T-helper 1 cell treated with Interleukin-12 subunit alpha and Interleukin-12 subunit beta and Interleukin-4 antibody, amounts not matched to agents 30 μg/mL and 1 μg/mL, for 36 hours (primary cell): ENCODE measurements around the gene NPAS3.

ENCODE experiments used
- H3K27ac Mint-ChIP-seq: one replicate; pipeline ENCODE4 v1.8.0; 2021; ENCODE audit warnings: mild to moderate bottlenecking, mixed read lengths
- H3K27me3 Mint-ChIP-seq: one replicate; pipeline ENCODE4 v1.8.0; 2021; ENCODE audit warnings: low read depth, mixed read lengths
- H3K36me3 Mint-ChIP-seq: one replicate; pipeline ENCODE4 v1.8.0; 2021; ENCODE audit warnings: low read depth, mixed read lengths
- H3K4me1 Mint-ChIP-seq: one replicate; pipeline ENCODE4 v1.8.0; 2021; ENCODE audit warnings: low read depth, mixed read lengths
- H3K4me3 Mint-ChIP-seq: one replicate; pipeline ENCODE4 v1.8.0; 2021; ENCODE audit warnings: mild to moderate bottlenecking, moderate library complexity, mixed read lengths
- H3K9me3 Mint-ChIP-seq: one replicate; pipeline ENCODE4 v1.8.0; 2021; ENCODE audit warnings: mixed read lengths

Gene NPAS3

GRCh38 chr14:33441633-33442032 lies 503.0 kb downstream of the NPAS3 start:
- H3K27ac Mint-ChIP-seq: no peak overlapping the region
- no peaks in the 10 kb centered on the region for H3K36me3 Mint-ChIP-seq
- H3K27me3 Mint-ChIP-seq: no peaks in the 10 kb centered on the region
- H3K9me3 Mint-ChIP-seq: peaks cover 9% of the 10 kb centered on the region
- H3K4me3 Mint-ChIP-seq: no peak overlapping the region
- peaks cover 2% of the 10 kb centered on the region for H3K4me1 Mint-ChIP-seq

GRCh38 chr14:33444136-33444535 lies 505.5 kb downstream of the NPAS3 start:
- H3K4me1 Mint-ChIP-seq: no peaks in the 10 kb centered on the region
- H3K4me3 Mint-ChIP-seq: no peak overlapping the region
- no peaks in the 10 kb centered on the region for H3K36me3 Mint-ChIP-seq
- no peaks in the 10 kb centered on the region for H3K27me3 Mint-ChIP-seq
- H3K9me3 Mint-ChIP-seq: peaks cover 9% of the 10 kb centered on the region
- no peak overlapping the region for H3K27ac Mint-ChIP-seq

GRCh38 chr14:33449268-33449667 lies 510.6 kb downstream of the NPAS3 start:
- Mint-ChIP-seq H3K27me3 (no peaks in the 10 kb centered on the region), H3K36me3 (no peaks in the 10 kb centered on the region), H3K4me3 (no peak overlapping the region), H3K4me1 (peaks cover under 1% of the 10 kb centered on the region), H3K27ac (no peak overlapping the region), H3K9me3 (peaks cover under 1% of the 10 kb centered on the region)

- peaks cover 4% of the 10 kb centered on the region for H3K9me3 Mint-ChIP-seq
- no peak overlapping the region for H3K4me3 Mint-ChIP-seq
- no peak overlapping the region for H3K27ac Mint-ChIP-seq
- no peaks in the 10 kb centered on the region for H3K27me3 Mint-ChIP-seq
- no peaks in the 10 kb centered on the region for H3K36me3 Mint-ChIP-seq
- peaks cover 3% of the 10 kb centered on the region for H3K4me1 Mint-ChIP-seq
Observed at GRCh38 chr14:33449703-33450395, 511.2 kb downstream of the NPAS3 start.

- no peaks in the 10 kb centered on the region for H3K27me3 Mint-ChIP-seq
- H3K36me3 Mint-ChIP-seq: no peaks in the 10 kb centered on the region
- peaks cover 4% of the 10 kb centered on the region for H3K9me3 Mint-ChIP-seq
- H3K4me1 Mint-ChIP-seq: peaks cover 3% of the 10 kb centered on the region
- H3K27ac Mint-ChIP-seq: no peak overlapping the region
- no peak overlapping the region for H3K4me3 Mint-ChIP-seq
Observed at GRCh38 chr14:33450416-33450815, 511.7 kb downstream of the NPAS3 start.

GRCh38 chr14:33451211-33451610 lies 512.5 kb downstream of the NPAS3 start:
- Mint-ChIP-seq H3K4me1 (peaks cover 3% of the 10 kb centered on the region), H3K27me3 (no peaks in the 10 kb centered on the region), H3K27ac (no peak overlapping the region), H3K4me3 (no peak overlapping the region), H3K9me3 (peaks cover 4% of the 10 kb centered on the region), H3K36me3 (no peaks in the 10 kb centered on the region)

- H3K27me3 Mint-ChIP-seq: no peaks in the 10 kb centered on the region
- peaks cover 4% of the 10 kb centered on the region for H3K9me3 Mint-ChIP-seq
- no peak overlapping the region for H3K27ac Mint-ChIP-seq
- no peak overlapping the region for H3K4me3 Mint-ChIP-seq
- no peaks in the 10 kb centered on the region for H3K36me3 Mint-ChIP-seq
- H3K4me1 Mint-ChIP-seq: peaks cover 3% of the 10 kb centered on the region
Observed at GRCh38 chr14:33452995-33453394, 514.3 kb downstream of the NPAS3 start.

GRCh38 chr14:33454022-33454595 lies 515.4 kb downstream of the NPAS3 start:
- H3K4me3 Mint-ChIP-seq: no peak overlapping the region

GRCh38 chr14:33454707-33455106 lies 516.0 kb downstream of the NPAS3 start:
- Mint-ChIP-seq H3K4me3 (no peak overlapping the region), H3K9me3 (peaks cover 4% of the 10 kb centered on the region), H3K36me3 (no peaks in the 10 kb centered on the region), H3K27me3 (no peaks in the 10 kb centered on the region), H3K27ac (no peak overlapping the region), H3K4me1 (peaks cover 3% of the 10 kb centered on the region)

More at GRCh38 chr14:33454022-33454595, 515.4 kb downstream of the NPAS3 start:
- Mint-ChIP-seq H3K9me3 (peaks cover 4% of the 10 kb centered on the region), H3K36me3 (no peaks in the 10 kb centered on the region), H3K27ac (no peak overlapping the region), H3K27me3 (no peaks in the 10 kb centered on the region), H3K4me1 (peaks cover 3% of the 10 kb centered on the region)

GRCh38 chr14:33455654-33456345 lies 517.1 kb downstream of the NPAS3 start:
- Mint-ChIP-seq H3K27me3 (no peaks in the 10 kb centered on the region), H3K36me3 (no peaks in the 10 kb centered on the region), H3K9me3 (peaks cover 4% of the 10 kb centered on the region), H3K27ac (no peak overlapping the region), H3K4me1 (peaks cover 3% of the 10 kb centered on the region), H3K4me3 (no peak overlapping the region)

GRCh38 chr14:33457021-33457420 lies 518.3 kb downstream of the NPAS3 start:
- Mint-ChIP-seq H3K9me3 (peaks cover 4% of the 10 kb centered on the region), H3K4me3 (no peak overlapping the region), H3K27ac (no peak overlapping the region), H3K27me3 (no peaks in the 10 kb centered on the region), H3K36me3 (no peaks in the 10 kb centered on the region), H3K4me1 (peaks cover 3% of the 10 kb centered on the region)

GRCh38 chr14:33457617-33458016 lies 518.9 kb downstream of the NPAS3 start:
- Mint-ChIP-seq H3K4me3 (no peak overlapping the region), H3K9me3 (peaks cover 4% of the 10 kb centered on the region), H3K36me3 (no peaks in the 10 kb centered on the region), H3K4me1 (peaks cover 3% of the 10 kb centered on the region), H3K27ac (no peak overlapping the region), H3K27me3 (no peaks in the 10 kb centered on the region)

- Mint-ChIP-seq H3K9me3 (no peaks in the 10 kb centered on the region), H3K4me1 (no peaks in the 10 kb centered on the region), H3K27ac (no peak overlapping the region), H3K36me3 (no peaks in the 10 kb centered on the region), H3K4me3 (no peak overlapping the region), H3K27me3 (no peaks in the 10 kb centered on the region)
Observed at GRCh38 chr14:33460164-33460563, 521.5 kb downstream of the NPAS3 start.

GRCh38 chr14:33461036-33461435 lies 522.4 kb downstream of the NPAS3 start:
- H3K4me1 Mint-ChIP-seq: no peaks in the 10 kb centered on the region
- H3K36me3 Mint-ChIP-seq: no peaks in the 10 kb centered on the region
- H3K9me3 Mint-ChIP-seq: no peaks in the 10 kb centered on the region
- no peak overlapping the region for H3K4me3 Mint-ChIP-seq
- H3K27ac Mint-ChIP-seq: no peak overlapping the region
- H3K27me3 Mint-ChIP-seq: no peaks in the 10 kb centered on the region

- Mint-ChIP-seq H3K4me3 (no peak overlapping the region), H3K4me1 (no peaks in the 10 kb centered on the region), H3K9me3 (no peaks in the 10 kb centered on the region)
Observed at GRCh38 chr14:33463731-33464130, 525.1 kb downstream of the NPAS3 start.

More at GRCh38 chr14:33463731-33464130, 525.1 kb downstream of the NPAS3 start:
- Mint-ChIP-seq H3K27ac (no peak overlapping the region), H3K36me3 (no peaks in the 10 kb centered on the region), H3K27me3 (no peaks in the 10 kb centered on the region)
